Measurements from ENCODE around the gene ABLIM3.

Gene ABLIM3

DNA sequence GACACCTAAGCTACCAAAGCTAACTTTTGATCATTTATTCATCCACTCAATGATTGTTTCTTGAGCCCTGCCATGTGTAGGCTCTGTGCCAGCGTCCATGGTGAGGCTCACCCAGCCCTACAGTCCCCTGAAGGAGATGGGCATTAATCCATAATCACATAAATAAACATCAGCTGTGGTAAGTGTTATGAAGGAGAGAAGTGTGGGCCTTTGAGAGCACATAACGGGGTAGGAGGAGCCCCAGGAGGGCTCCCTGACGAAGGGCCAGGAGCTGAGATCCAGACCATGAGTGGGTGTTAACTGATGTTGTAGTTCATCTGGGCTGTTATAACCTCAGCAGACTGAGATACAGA is 76.5 kb downstream of the ABLIM3 start:
- in situ Hi-C loops (cut with HindIII; ENCODE audit: low sequenced_read_pairs), result no loop called here

DNA sequence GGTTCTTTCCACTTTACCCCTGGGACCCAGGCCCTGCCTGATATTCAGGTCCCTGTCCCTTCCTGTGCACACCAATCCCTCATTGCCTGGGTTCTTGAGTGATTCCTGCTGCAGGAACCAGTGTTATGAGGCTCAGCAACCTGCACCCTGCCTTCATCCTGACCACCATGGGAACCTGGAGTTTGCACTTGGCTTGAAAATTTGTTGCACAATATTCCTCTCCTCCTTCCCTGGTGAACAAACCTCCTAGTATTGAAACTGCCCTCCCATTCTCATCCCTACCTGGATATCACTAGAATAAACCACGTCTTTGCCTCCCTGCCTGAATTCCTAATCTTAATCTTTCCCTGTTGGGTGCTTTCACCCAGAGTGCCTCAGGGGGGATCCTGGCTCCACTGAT is 78.3 kb downstream of the ABLIM3 start:
- in situ Hi-C loops (cut with HindIII; ENCODE audit: low sequenced_read_pairs), result no loop called here

More for the DNA sequence above, 76.5 kb downstream of the ABLIM3 start:
- H3K4me3 ChIP-seq (ENCODE audit: low read depth, low read length), result no peak overlapping the region
- TF ChIP-seq, protein P1, sequence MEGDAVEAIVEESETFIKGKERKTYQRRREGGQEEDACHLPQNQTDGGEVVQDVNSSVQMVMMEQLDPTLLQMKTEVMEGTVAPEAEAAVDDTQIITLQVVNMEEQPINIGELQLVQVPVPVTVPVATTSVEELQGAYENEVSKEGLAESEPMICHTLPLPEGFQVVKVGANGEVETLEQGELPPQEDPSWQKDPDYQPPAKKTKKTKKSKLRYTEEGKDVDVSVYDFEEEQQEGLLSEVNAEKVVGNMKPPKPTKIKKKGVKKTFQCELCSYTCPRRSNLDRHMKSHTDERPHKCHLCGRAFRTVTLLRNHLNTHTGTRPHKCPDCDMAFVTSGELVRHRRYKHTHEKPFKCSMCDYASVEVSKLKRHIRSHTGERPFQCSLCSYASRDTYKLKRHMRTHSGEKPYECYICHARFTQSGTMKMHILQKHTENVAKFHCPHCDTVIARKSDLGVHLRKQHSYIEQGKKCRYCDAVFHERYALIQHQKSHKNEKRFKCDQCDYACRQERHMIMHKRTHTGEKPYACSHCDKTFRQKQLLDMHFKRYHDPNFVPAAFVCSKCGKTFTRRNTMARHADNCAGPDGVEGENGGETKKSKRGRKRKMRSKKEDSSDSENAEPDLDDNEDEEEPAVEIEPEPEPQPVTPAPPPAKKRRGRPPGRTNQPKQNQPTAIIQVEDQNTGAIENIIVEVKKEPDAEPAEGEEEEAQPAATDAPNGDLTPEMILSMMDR (IDR thresholded peaks at IDR 0.05; ENCODE audit: low read depth, low read length), result no peak
- DNase-seq (ENCODE audit: low read depth, low spot score), result no peak

DNA sequence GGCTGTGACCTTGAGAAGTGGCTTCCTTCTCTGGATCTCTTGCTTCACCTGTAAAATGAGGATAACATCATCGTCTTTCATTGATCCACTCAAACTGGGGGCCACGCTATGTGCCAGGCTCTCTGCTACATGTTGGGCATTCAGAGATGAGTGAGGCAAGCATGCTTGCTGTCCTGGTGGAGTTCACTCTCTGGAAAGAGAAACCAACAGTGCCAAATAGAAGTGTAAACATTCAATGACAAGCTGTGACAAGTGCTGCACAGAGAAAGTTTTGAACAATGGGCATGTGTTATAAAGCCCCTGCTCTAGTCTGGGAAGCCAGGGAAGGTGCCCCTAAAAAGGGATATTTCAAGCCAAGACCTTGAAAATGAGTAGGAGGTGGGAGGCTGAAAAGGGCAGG is 79.5 kb downstream of the ABLIM3 start:
- TF ChIP-seq, protein P1 (IDR thresholded peaks at IDR 0.05; ENCODE audit: low read depth, low read length), result no peak
- in situ Hi-C loops (cut with HindIII; ENCODE audit: low sequenced_read_pairs), result no loop called here
- DNase-seq (ENCODE audit: low read depth, low spot score), result no peak
- no peak overlapping the region for H3K4me3 ChIP-seq (ENCODE audit: low read depth, low read length)

More for the DNA sequence above, 78.3 kb downstream of the ABLIM3 start:
- H3K4me3 ChIP-seq (ENCODE audit: low read depth, low read length), result no peak overlapping the region
- TF ChIP-seq, protein P1 (IDR thresholded peaks at IDR 0.05; ENCODE audit: low read depth, low read length), result no peak
- DNase-seq (ENCODE audit: low read depth, low spot score), result no peak

DNA sequence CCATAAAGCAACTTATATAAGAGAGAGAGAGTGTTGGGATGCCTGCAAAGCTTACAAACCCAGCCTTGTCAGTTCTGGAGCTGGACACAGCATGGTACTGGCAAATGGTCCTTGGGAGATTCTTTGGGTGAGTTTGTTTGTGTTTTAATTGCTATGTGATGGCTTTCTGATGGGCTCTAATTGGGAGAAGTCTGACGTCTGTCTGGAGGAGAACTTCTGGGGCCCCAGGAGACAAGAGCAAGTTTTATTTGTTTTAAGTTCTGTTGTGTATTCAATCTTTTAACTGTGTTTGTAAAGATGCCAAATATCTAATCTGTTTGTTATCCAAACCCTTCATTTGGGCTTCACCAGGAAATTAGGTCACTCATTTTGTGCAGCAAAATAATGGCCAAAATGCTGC is 80.0 kb downstream of the ABLIM3 start:
- DNase-seq (ENCODE audit: low read depth, low spot score), result peak; percentile 68
- H3K4me3 ChIP-seq (ENCODE audit: low read depth, low read length), result no peak overlapping the region
- TF ChIP-seq, protein P1 (IDR thresholded peaks at IDR 0.05; ENCODE audit: low read depth, low read length), result no peak
- in situ Hi-C loops (cut with HindIII; ENCODE audit: low sequenced_read_pairs), result no loop called here

DNA sequence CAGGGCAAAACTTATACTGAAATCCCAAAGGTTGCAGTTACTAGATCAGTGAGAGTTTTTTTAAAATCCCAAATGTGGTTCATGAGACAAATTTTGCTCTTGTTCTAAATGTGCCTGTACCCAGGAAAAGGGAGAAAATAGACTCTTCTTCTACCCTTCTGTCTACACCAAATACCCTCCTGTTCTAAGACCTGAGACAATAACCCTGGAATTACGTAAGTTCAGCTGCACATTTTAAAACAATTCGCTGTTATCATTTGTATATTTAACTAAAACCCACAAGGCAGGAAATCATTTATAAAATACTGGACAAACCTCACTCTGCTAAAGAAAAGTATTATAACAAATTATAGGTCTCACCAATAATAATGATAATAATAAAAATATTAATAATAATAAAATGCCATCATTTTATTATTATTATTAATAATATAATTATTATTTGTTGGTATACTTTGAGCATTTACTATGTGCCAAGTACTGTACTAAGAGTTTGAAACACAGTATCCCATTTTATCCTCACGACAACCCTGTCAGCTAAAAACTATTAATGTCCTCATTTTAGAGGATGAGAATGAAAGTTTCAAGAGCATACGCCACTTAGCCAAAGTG is 80.5 kb downstream of the ABLIM3 start:
- TF ChIP-seq, protein P1 (IDR thresholded peaks at IDR 0.05; ENCODE audit: low read depth, low read length), result no peak
- no peak overlapping the region for H3K4me3 ChIP-seq (ENCODE audit: low read depth, low read length)
- peak; percentile 40 for DNase-seq (ENCODE audit: low read depth, low spot score)
- in situ Hi-C loops (cut with HindIII; ENCODE audit: low sequenced_read_pairs), result no loop called here

DNA sequence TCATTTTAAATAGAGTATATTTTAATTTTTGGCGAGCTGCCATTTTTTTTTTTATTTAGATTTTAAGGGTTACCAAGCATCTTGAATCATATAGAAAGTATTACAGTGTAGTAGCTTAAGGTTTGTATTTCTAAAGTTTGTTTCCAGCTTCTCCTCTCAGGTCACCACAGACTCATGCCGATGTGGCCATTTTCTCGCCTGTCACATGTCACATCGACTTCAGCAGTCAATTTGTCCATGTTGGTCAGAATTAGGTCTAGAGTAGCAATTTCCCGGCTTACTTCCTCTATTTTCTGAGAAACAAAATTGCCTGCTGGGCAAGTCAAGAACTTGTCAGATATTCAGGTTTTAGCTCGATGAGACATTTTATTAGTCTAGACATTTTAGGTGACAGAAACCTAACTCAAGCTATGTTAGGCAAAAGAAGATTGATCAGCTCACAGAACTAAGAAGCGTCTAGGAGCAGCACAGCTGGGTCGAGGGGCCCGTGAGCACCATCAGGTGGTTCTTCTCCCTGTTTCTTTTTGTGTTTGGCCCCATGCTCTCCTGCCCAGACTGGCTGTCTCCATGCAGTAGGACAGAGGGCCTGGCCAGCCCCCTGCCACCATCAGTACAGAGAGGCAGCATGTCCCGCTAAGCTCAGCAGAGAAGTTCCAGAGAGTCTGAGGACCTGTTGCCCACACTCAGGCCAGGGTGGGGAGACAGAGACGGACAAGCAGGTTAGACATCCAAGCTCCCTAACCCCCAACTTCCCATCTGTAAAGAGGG is 82.0 kb downstream of the ABLIM3 start:
- no peak for DNase-seq (ENCODE audit: low read depth, low spot score)
- in situ Hi-C loops (cut with HindIII; ENCODE audit: low sequenced_read_pairs), result no loop called here
- H3K4me3 ChIP-seq (ENCODE audit: low read depth, low read length), result no peak overlapping the region
- TF ChIP-seq, protein P1 (IDR thresholded peaks at IDR 0.05; ENCODE audit: low read depth, low read length), result no peak

All from astrocyte of the spinal cord (primary cell).